Mucosa of rectum (tissue), 2 donors: Measurements from ENCODE around the gene CIAO3.

Experiments
- H3K27ac ChIP-seq, 2 donors: one replicate each; pipeline ENCODE4 v1.7.0; 2013; ENCODE audit warnings: inconsistent platforms in 2 of 2, low read depth in 2 of 2, low read length in 2 of 2
- H3K27me3 ChIP-seq, 2 donors: one replicate each; pipeline ENCODE4 v1.7.0; 2013; ENCODE audit warnings: low read length in 2 of 2; ENCODE audit not compliant: control insufficient read depth in 2 of 2, insufficient read depth in 2 of 2
- H3K36me3 ChIP-seq, 2 donors: one replicate each; pipeline ENCODE4 v1.7.0; 2013; ENCODE audit warnings: low read length in 2 of 2; ENCODE audit not compliant: control insufficient read depth in 2 of 2, insufficient read depth in 2 of 2
- H3K4me1 ChIP-seq, 2 donors: one replicate each; pipeline ENCODE4 v1.7.0; 2013; ENCODE audit warnings: low read length in 2 of 2, mild to moderate bottlenecking in 1 of 2; ENCODE audit not compliant: control insufficient read depth in 2 of 2, insufficient read depth in 2 of 2
- H3K4me3 ChIP-seq, 2 donors: one replicate each; pipeline ENCODE4 v1.7.0; 2013; ENCODE audit warnings: low read length in 2 of 2
- H3K9ac ChIP-seq, 2 donors: one replicate each; pipeline ENCODE4 v1.7.0; 2013; ENCODE audit warnings: low read length in 2 of 2, low read depth in 1 of 2, mild to moderate bottlenecking in 1 of 2
- H3K9me3 ChIP-seq, 2 donors: one replicate each; pipeline ENCODE4 v1.7.0; 2013; ENCODE audit warnings: low read length in 2 of 2; ENCODE audit not compliant: control insufficient read depth in 2 of 2
- donor health status: healthy.
- donor health status: Normal muscosa, but diverticular disease.

The CIAO3 gene

DNA sequence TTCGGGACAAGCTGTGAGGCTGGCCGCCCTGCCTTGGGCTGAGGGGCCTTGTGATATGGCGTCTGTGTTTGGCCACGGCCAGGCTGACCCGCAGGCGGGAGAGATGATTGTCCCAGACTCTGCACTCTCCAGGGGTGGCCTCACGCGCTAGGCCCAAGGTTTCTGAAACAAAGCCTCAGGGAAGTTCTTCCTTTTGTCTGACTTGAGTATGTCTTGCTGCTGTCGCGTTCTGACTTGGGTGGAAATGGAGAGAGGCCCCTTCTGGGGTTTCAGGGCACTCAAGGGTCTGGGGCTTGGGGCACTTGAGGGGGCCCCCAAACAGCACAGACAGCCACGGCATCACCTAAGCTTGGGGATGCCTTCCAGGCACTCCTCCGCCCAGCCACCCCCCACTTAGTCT, 29.7 kb downstream of the CIAO3 start:
- Histone ChIP-seq H3K36me3 (no peaks in the 10 kb centered on the region), H3K4me3 (no peak overlapping the region), H3K9me3 (no peaks in the 10 kb centered on the region), H3K27me3 (peaks cover 30 to 56% of the 10 kb centered on the region in 2 donors), H3K4me1 (peaks cover 9 to 11% of the 10 kb centered on the region in 2 donors), H3K27ac (no peak overlapping the region), H3K9ac (no peak overlapping the region)

DNA sequence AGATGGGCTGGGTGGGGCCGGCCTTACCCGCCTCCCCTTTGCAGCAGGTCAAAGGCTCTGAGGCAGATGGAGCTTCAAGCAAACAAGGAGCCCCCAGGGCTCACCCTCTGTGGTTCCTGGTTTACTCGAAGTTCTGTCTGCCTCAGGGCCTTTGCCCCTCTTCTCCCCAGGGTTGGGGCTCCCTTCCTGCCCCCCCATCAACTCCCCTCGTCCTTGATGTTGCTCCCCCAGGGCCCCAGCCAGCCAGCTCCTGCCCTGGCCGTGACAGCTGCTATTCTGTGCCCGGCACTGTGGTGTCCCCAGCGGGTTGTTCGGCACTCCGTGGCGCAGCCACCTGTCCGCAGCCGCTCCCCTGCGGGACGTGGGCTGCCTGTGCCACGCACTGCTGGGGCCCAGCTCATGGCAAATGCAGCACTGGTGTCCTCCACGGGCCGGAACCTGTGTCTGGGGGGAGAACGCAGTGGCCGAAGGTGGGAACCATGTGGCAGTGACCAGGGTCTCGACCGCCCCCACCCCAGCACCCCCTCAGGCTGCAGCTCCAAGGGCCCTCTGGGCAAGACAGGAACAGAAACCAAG, 30.2 kb downstream of the CIAO3 start:
- Histone ChIP-seq H3K27me3 (peaks cover 29 to 54% of the 10 kb centered on the region in 2 donors), H3K36me3 (no peaks in the 10 kb centered on the region), H3K4me1 (peaks cover 4 to 6% of the 10 kb centered on the region in 2 donors), H3K9ac (no peak overlapping the region), H3K27ac (no peak overlapping the region), H3K4me3 (no peak overlapping the region), H3K9me3 (no peaks in the 10 kb centered on the region)

DNA sequence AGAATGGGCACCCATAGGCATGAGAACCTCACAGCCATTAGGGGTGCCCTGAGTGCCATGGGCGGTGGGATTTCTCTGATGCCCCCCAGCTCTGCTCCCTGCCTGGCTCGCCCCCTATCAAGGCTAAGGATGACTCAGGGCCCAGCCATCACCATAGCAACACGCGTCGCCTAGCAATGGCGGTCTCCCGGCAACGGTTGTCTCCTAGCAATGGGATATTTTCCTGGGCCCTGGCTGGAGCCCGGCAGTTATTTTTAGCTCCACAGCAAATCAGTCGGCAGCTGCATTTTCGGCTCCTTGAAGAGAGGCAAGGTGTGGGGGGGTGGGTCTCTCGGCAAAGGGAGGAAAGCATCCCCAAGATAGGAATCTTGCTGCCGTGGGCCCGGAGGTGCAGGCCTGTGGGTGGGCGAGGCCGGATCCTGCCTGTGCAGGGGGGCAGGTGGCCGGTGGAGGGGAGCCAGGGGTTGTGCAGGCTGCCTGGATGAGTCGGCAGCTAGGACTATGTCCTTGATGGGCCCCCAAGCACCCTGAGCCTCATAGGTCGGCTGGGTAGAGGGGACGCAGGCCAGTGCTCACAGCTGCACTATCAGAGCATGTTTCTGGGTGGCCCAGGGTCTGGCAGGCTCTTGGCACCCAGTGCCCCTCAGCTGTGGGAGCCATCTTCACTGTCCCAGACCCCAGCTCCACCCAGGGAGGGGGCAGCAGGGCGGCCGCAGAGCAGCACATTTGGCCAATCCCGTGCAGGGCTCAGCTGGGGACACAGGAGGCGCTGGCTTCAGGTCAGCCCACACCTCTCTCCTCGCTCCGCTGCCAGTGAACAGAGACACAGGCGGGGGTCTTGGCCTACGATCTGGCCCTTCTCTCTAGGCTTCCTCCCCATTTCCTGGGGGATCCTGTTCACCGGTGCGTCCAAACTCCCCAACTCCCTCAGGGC, 31.0 kb downstream of the CIAO3 start:
- no peak overlapping the region for H3K4me3 ChIP-seq
- no peak overlapping the region for H3K27ac ChIP-seq
- no peak overlapping the region for H3K9ac ChIP-seq
- peaks cover 2 to 4% of the 10 kb centered on the region in 2 donors for H3K4me1 ChIP-seq
- H3K9me3 ChIP-seq, result no peaks in the 10 kb centered on the region
- peaks cover 29 to 57% of the 10 kb centered on the region in 2 donors for H3K27me3 ChIP-seq
- no peaks in the 10 kb centered on the region for H3K36me3 ChIP-seq

DNA sequence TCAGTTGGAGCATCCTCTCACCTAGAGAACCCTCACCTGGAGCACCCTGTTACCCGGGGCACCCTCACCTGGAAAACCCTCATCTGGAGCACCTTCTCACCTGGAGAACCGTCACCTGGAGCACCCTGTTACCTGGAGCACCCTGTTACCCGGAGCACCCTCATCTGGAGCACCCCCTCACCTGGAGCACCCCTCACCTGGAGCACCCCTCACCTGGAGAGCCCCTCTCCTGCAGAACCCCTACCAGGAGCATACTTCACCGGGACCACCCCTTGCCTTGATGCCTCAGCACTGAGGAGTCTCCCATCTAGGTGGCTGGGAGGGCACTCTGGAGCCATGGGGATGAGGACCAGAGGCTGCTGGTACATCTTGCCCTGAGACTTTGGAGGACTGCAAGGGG, 31.8 kb downstream of the CIAO3 start:
- Histone ChIP-seq H3K4me3 (no peak overlapping the region), H3K27me3 (peaks cover 33 to 63% of the 10 kb centered on the region in 2 donors), H3K9ac (no peak overlapping the region), H3K9me3 (no peaks in the 10 kb centered on the region), H3K36me3 (no peaks in the 10 kb centered on the region), H3K27ac (no peak overlapping the region), H3K4me1 (no peaks in the 10 kb centered on the region)

DNA sequence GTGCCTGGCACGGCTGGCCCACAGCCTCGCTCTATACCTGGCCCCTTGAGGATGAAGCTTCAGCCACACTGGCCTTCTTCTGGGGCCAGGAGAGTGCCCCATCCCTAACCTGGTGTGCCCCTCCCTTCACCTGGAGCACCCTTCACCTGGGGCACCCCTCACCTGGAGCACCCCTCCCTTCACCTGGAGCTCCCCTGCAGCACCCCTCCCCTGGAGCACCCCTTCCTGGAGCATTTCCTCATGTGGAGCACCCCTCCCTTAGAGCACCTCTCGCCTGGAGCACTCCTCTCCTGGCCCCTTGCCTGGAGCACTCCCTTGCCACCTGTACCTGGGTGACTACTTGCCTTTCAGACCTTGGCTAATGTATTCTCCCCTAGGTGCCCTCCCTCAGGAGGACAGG, 32.8 kb downstream of the CIAO3 start:
- H3K4me3 ChIP-seq, result no peak overlapping the region
- no peak overlapping the region for H3K27ac ChIP-seq
- H3K4me1 ChIP-seq, result no peaks in the 10 kb centered on the region
- H3K27me3 ChIP-seq, result peaks cover 36 to 69% of the 10 kb centered on the region in 2 donors
- H3K9ac ChIP-seq, result no peak overlapping the region
- H3K36me3 ChIP-seq, result no peaks in the 10 kb centered on the region
- no peaks in the 10 kb centered on the region for H3K9me3 ChIP-seq

DNA sequence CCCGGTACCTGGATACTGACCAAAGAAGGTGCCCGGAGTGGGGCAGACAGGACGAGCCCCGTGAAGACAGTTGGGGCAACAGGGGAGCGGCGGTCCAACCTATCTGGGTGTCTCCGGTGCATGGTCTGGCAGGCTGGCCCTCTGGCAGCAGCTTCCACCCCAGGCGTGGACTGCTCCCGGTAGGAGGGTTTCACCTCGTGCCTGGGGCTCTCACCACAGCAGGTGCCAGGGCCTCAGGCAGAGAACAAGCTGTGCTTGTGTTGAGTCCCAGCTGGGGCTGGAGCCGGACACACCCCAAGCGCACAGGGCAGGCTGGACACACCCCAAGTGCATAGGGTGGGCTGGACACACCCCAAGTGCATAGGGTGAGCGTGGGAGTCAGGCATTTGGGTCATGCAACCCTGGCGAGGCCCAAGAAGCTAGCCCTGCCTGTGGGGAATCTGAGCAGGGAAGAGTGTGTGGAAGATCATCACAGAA, 33.7 kb downstream of the CIAO3 start:
- Histone ChIP-seq H3K27ac (no peak overlapping the region), H3K9me3 (no peaks in the 10 kb centered on the region), H3K27me3 (peaks cover 39 to 79% of the 10 kb centered on the region in 2 donors), H3K9ac (no peak overlapping the region), H3K4me3 (no peak overlapping the region), H3K4me1 (no peaks in the 10 kb centered on the region), H3K36me3 (no peaks in the 10 kb centered on the region)

DNA sequence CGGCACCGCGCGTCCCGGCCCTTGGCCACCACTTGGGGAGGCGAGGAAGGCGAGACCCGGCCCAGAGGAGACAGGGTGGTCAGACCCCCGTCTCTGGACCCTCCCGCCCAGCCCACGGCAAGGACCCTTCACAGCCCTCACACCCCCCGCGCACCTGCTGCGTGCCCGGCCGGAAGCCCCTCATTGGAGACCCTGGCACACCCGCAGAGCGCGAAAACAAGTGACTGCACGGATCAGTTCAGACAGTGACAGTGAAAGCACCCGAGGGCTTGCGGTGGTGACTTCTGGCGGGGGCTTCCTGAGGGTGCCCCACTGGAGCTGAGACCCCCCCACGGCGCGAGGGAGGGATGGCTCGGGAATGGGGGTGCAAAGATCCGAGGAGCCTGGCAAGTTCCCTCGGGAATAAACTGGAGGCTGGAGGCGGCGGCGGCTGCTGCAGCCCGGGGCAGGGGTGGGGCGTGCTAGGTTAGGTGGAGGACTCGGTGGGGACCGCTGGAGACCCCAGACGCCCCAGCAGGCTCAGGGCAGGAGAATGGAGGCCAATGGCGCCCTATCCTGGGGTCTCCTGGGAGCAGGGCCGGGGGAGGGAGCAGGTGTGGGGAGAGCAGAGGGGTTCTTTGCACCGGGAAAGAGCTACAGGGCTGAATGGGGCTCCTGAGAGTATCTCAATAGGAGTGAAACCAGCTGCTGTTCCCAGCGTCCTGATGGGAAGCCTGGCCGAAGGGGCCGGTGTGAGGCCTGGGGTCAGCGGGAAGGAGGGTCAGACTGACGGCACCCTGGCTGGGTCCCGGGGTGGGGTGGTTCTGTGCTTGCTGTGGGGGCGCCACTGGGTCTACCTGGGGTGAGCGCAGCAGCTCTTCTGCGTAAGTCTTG, 34.4 kb downstream of the CIAO3 start:
- H3K4me3 ChIP-seq, result no peak overlapping the region

DNA sequence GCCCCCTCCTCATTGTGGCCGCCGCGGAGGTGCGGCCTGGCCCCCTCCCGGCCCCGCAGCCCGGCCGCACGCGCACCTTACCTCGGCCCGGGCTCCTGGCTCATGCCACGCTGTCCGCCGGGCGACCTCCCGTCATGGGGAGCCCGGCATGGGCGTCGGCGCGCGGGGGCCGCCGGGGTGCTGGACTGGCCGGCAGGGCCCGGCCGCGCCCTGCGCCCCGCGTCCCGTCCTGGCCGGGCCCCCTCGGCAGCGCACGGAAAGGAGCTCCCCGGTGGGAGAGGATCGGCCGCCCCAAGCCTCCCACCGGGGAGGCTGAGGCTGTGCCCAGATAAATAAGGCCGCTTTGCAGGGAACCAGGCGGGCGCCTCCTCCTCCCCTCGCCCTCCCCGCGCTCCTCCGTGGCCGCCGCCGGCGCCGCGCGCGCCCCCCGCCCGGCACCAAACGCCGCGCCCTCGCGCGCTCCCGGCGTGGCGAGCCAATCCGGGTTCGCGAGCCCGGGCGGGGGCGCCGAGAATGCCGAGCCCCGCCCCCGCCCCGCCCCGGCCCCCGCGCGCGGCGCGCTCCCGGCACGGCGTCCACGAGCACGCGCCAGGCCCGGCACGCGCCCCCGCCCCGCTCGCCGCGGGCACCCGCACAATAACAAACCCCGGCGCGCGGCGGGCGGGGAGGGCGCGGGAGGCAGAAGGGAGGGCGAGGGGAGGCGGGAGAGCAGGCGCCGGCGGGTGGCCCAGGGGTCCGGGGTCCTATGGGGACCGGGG, 35.2 kb downstream of the CIAO3 start, which contains the start of gene FBXL16:
FBXL16 (minus strand) TSS at position 371 of the 758 bp plus-strand sequence. CDS start 8,396 bp downstream, outside the sequence.
- Histone ChIP-seq H3K27me3 (peaks cover 47 to 83% of the 10 kb centered on the region in 2 donors), H3K27ac (no peak within 1 kb of the TSS), H3K36me3 (no peaks in the 10 kb centered on the region), H3K9ac (no peak within 1 kb of the TSS), H3K4me3 (no peak within 1 kb of the TSS), H3K4me1 (no peaks in the 10 kb centered on the region), H3K9me3 (no peaks in the 10 kb centered on the region)

More for the DNA sequence above, 34.4 kb downstream of the CIAO3 start:
- H3K9ac ChIP-seq, result no peak overlapping the region
- H3K27me3 ChIP-seq, result peaks cover 44 to 83% of the 10 kb centered on the region in 2 donors
- H3K27ac ChIP-seq, result no peak overlapping the region
- H3K36me3 ChIP-seq, result no peaks in the 10 kb centered on the region
- H3K4me1 ChIP-seq, result no peaks in the 10 kb centered on the region
- no peaks in the 10 kb centered on the region for H3K9me3 ChIP-seq

DNA sequence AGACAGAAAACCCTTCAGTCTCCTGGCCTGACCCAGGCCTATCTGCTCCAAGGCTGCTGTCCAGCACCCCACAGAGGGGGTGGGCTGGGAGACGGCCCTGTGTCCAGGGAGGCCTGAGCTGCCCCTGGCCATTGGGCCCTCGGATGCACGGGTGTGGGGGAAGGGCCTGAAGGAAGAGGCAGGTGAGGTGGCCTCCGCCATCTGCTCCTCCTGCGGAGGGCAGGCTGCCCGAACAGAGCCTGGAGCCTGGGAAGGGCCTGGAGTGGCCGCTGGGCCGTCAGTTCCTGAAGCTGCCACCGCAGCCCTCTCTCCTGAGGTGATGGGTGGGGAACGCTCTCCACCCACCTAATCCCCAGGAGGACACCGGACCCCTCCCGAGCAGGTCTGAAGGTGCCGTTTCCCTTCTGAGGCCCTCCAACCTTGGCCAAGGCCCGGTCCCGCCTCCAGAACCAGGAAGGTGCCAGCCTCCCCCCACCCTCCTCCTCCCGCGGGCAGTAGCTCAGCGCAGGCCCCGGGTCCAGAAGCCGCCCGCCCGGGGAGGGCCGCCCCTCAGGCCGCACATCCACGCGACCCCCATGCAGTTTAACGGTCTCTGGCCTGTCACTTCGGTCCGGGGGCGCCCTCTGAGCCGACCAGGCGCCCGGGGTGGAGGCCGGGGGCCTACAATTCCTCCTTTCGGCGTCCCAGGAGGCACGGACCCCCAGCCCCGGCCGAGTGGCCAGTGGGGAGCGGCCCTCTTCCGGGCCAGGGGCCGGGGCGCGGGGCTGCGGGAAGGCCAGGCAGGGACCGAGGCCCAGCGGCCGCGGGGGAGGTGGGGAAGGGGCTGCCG, 36.0 kb downstream of the CIAO3 start:
- Histone ChIP-seq H3K36me3 (no peaks in the 10 kb centered on the region), H3K4me3 (no peak overlapping the region), H3K4me1 (no peaks in the 10 kb centered on the region), H3K27ac (no peak overlapping the region), H3K9me3 (no peaks in the 10 kb centered on the region), H3K27me3 (peaks cover 48 to 78% of the 10 kb centered on the region in 2 donors), H3K9ac (no peak overlapping the region)
